GM18861 (cell line): Measurements from ENCODE around the gene SLC29A4.
"Not testable (repeated sequence)": the region's sequence is repeated elsewhere in the genome, so short reads cannot be mapped to it uniquely, and the experiment has no call there.

Experiments used
- ATAC-seq: cut with Tn5 transposase; IDR thresholded peaks from one replicate; pipeline ENCODE4 v1.9.1; 2021; ENCODE audit not compliant: unreplicated experiment

The SLC29A4 gene

GRCh38 chr7:5273831-5274405, 8.8 kb upstream of the SLC29A4 start:
- not testable (repeated sequence) for ATAC-seq

- no peak for ATAC-seq
Observed at GRCh38 chr7:5274441-5274840, 8.3 kb upstream of the SLC29A4 start.

- not testable (repeated sequence) for ATAC-seq
Observed at GRCh38 chr7:5274985-5275431, 7.7 kb upstream of the SLC29A4 start.

- not testable (repeated sequence) for ATAC-seq
Observed at GRCh38 chr7:5275510-5275909, 7.2 kb upstream of the SLC29A4 start.

- not testable (repeated sequence) for ATAC-seq
Observed at GRCh38 chr7:5276123-5276522, 6.6 kb upstream of the SLC29A4 start.

- ATAC-seq = no peak
Observed at GRCh38 chr7:5276611-5277010, 6.1 kb upstream of the SLC29A4 start.

- no peak for ATAC-seq
Observed at GRCh38 chr7:5278766-5279165, 4.0 kb upstream of the SLC29A4 start.

- ATAC-seq = no peak
Observed at GRCh38 chr7:5279734-5280133, 3.0 kb upstream of the SLC29A4 start.

GRCh38 chr7:5281598-5282500, 894 bp upstream of the SLC29A4 start:
- not testable (repeated sequence) for ATAC-seq

- no peak for ATAC-seq
Observed at GRCh38 chr7:5283421-5284303, 919 bp downstream of the SLC29A4 start.

- no peak for ATAC-seq
Observed at GRCh38 chr7:5284304-5285281, 1.9 kb downstream of the SLC29A4 start.

GRCh38 chr7:5286933-5287332, 4.2 kb downstream of the SLC29A4 start:
- ATAC-seq = no peak

- ATAC-seq = not testable (repeated sequence)
Observed at GRCh38 chr7:5287373-5287772, 4.6 kb downstream of the SLC29A4 start.

- ATAC-seq = no peak
Observed at GRCh38 chr7:5287802-5288201, 5.1 kb downstream of the SLC29A4 start.

GRCh38 chr7:5288560-5288959, 5.8 kb downstream of the SLC29A4 start:
- ATAC-seq = not testable (repeated sequence)

- ATAC-seq = no peak
Observed at GRCh38 chr7:5289355-5289754, 6.6 kb downstream of the SLC29A4 start.

- no peak for ATAC-seq
Observed at GRCh38 chr7:5291301-5291700, 8.6 kb downstream of the SLC29A4 start.

GRCh38 chr7:5291711-5292335, 9.1 kb downstream of the SLC29A4 start:
- ATAC-seq = not testable (repeated sequence)

GRCh38 chr7:5294169-5294987, 11.6 kb downstream of the SLC29A4 start:
- no peak for ATAC-seq
